GM12878 (cell line): Measurements from ENCODE around the gene KIDINS220.

Experiments used
- ATF2 ChIP-seq: IDR thresholded peaks from 2 replicates; pipeline ENCODE4 v1.6.1; 2012; ENCODE audit warnings: low read length, inconsistent platforms
- CTCF ChIP-seq, 3 experiments: IDR thresholded peaks in 2 of 3; conservative IDR thresholded peaks in 1 of 3; 2 replicates each; pipeline ENCODE4 v1.5.1; 2011; ENCODE audit warnings: low read depth in 3 of 3, low read length in 3 of 3, mild to moderate bottlenecking in 3 of 3, control low read depth in 2 of 3, moderate library complexity in 2 of 3, inconsistent platforms in 1 of 3, mixed read lengths in 1 of 3; ENCODE audit not compliant: control insufficient read depth in 2 of 3, insufficient read depth in 1 of 3; ENCODE audit errors: extremely low read depth in 1 of 3
- EP300 ChIP-seq, 2 experiments: fragments of 150-350 bp in 1 of 2; IDR thresholded peaks; 2 replicates each; pipeline ENCODE4 v1.6.1; 2011 to 2012; ENCODE audit warnings: low read depth in 2 of 2, low read length in 2 of 2, borderline replicate concordance in 1 of 2, improper control_type of control experiment in 1 of 2, inconsistent platforms in 1 of 2; ENCODE audit not compliant: control insufficient read depth in 1 of 2
- EZH2 ChIP-seq: IDR thresholded peaks from 2 replicates; pipeline ENCODE4 v1.6.1; 2012; ENCODE audit warnings: low read depth, mild to moderate bottlenecking, control low read depth, inconsistent platforms, low read length, borderline replicate concordance; ENCODE audit not compliant: control insufficient read depth
- KAT2A ChIP-seq: conservative IDR thresholded peaks from 2 replicates; pipeline ENCODE4 v1.6.1; 2011; ENCODE audit warnings: low read depth, low read length; ENCODE audit not compliant: control insufficient read depth
- KDM1A ChIP-seq: fragments of 200-600 bp; sonication (generic); IDR thresholded peaks from 2 replicates; pipeline ENCODE4 v1.6.1; 2016; ENCODE audit warnings: borderline replicate concordance
- MYB ChIP-seq: fragments of 150-350 bp; IDR thresholded peaks from 2 replicates; pipeline ENCODE4 v1.6.1; 2014; ENCODE audit warnings: mild to moderate bottlenecking, low read depth, low read length, borderline replicate concordance
- POLR2A ChIP-seq: IDR thresholded peaks from 2 replicates; pipeline ENCODE4 v1.6.1; 2011; ENCODE audit warnings: low read depth, mild to moderate bottlenecking, low read length
- RAD21 ChIP-seq: IDR thresholded peaks from 2 replicates; pipeline ENCODE4 v1.6.1; 2011; ENCODE audit warnings: mild to moderate bottlenecking, low read depth, low read length, moderate library complexity; ENCODE audit not compliant: insufficient read depth
- RCOR1 ChIP-seq: conservative IDR thresholded peaks from 2 replicates; pipeline ENCODE4 v1.6.1; 2012; ENCODE audit warnings: low read depth, low read length, improper control_type of control experiment
- REST ChIP-seq: IDR thresholded peaks from 2 replicates; pipeline ENCODE4 v1.6.1; 2012; ENCODE audit warnings: mild to moderate bottlenecking, low read depth, low read length
- RFX5 ChIP-seq: IDR thresholded peaks from 2 replicates; pipeline ENCODE4 v1.6.1; 2011; ENCODE audit warnings: low read depth, low read length, improper control_type of control experiment

- TF ChIP-seq REST (no peak), KDM1A (no peak), CTCF (IDR thresholded peaks at IDR 0.05 in 2 of 3, conservative IDR thresholded peaks at IDR 0.05 in 1 of 3; ENCODE audit: control insufficient read depth in 2 of 3, extremely low read depth in 1 of 3, insufficient read depth in 1 of 3, low read depth in 3 of 3, low read length in 3 of 3) (no peak), POLR2A (no peak), MYB (no peak), RFX5 (no peak), RCOR1 (no peak), RAD21 (no peak), EP300 (IDR thresholded peaks at IDR 0.05; ENCODE audit: borderline replicate concordance in 1 of 2, control insufficient read depth in 1 of 2, low read depth in 2 of 2, low read length in 2 of 2) (no peak), KAT2A (no peak), ATF2 (no peak), EZH2 (no peak)
These were observed 18.8 kb upstream of the KIDINS220 start for GRCh38 chr2:8856176-8856575.
